Measurements from ENCODE around the gene CLEC2D. TPM values are rescaled to one million over a fixed set of nuclear protein-coding genes. Genes with fewer than 3 reads are reported as not detected.

CLEC2D gene
- total and polyA plus RNA-seq, 2 donors from 2014 or later: 2.5 to 22.4 TPM

GRCh38 chr12:9741726-9742125 is 72.2 kb downstream of the CLEC2D start:
- intact Hi-C loops (cut with DNase I): no loop called here
- Histone ChIP-seq H3K36me3 (ENCODE audit: control insufficient read depth in 2 of 3, insufficient read depth in 3 of 3, low read length in 3 of 3) (no peaks in the 10 kb centered on the region), H3K4me3 (ENCODE audit: low read length in 3 of 3) (no peak overlapping the region), H3K9ac (ENCODE audit: low read length in 3 of 3) (no peak overlapping the region), H3K27me3 (ENCODE audit: control insufficient read depth, insufficient read depth, low read length) (no peaks in the 10 kb centered on the region), H3K27ac (ENCODE audit: low read depth in 2 of 2, low read length in 2 of 2) (no peak overlapping the region), H3K4me1 (ENCODE audit: control insufficient read depth in 2 of 3, insufficient read depth in 2 of 3, low read depth in 1 of 3, low read length in 3 of 3) (peaks cover 0 to 4% (median 0%) of the 10 kb centered on the region in 3 donors), H3K9me3 (ENCODE audit: control insufficient read depth in 2 of 3, insufficient read depth in 1 of 3, low read length in 3 of 3) (no peaks in the 10 kb centered on the region)
- FAIRE-seq: no peak
- DNase-seq: no peak
- TF ChIP-seq CTCF (IDR thresholded peaks at IDR 0.05; ENCODE audit: borderline replicate concordance, extremely low read depth, insufficient read depth): no peak

GRCh38 chr12:9742661-9743060 is 73.1 kb downstream of the CLEC2D start:
- H3K4me1 ChIP-seq (ENCODE audit: control insufficient read depth in 2 of 3, insufficient read depth in 2 of 3, low read depth in 1 of 3, low read length in 3 of 3): peaks cover 0 to 4% (median 0%) of the 10 kb centered on the region in 3 donors
- H3K9ac ChIP-seq (ENCODE audit: low read length in 3 of 3): no peak overlapping the region
- no peak for FAIRE-seq
- TF ChIP-seq CTCF (IDR thresholded peaks at IDR 0.05; ENCODE audit: borderline replicate concordance, extremely low read depth, insufficient read depth): no peak
- DNase-seq: peak in 1 of 5 donors; percentile 45
- no peak overlapping the region for H3K4me3 ChIP-seq (ENCODE audit: low read length in 3 of 3)
- H3K36me3 ChIP-seq (ENCODE audit: control insufficient read depth in 2 of 3, insufficient read depth in 3 of 3, low read length in 3 of 3): no peaks in the 10 kb centered on the region
- H3K27me3 ChIP-seq (ENCODE audit: control insufficient read depth, insufficient read depth, low read length): no peaks in the 10 kb centered on the region
- H3K9me3 ChIP-seq (ENCODE audit: control insufficient read depth in 2 of 3, insufficient read depth in 1 of 3, low read length in 3 of 3): no peaks in the 10 kb centered on the region
- intact Hi-C loops (cut with DNase I): no loop called here
- peak overlapping the region in 1 of 2 donors; percentile 76 for H3K27ac ChIP-seq (ENCODE audit: low read depth in 2 of 2, low read length in 2 of 2)

- intact Hi-C loops (cut with DNase I): no loop called here
- DNase-seq (peak in 3 of 5 donors; percentile 64 to 88 (median 81)), FAIRE-seq (no peak)
- Histone ChIP-seq H3K27me3 (ENCODE audit: control insufficient read depth, insufficient read depth, low read length) (no peaks in the 10 kb centered on the region), H3K9me3 (ENCODE audit: control insufficient read depth in 2 of 3, insufficient read depth in 1 of 3, low read length in 3 of 3) (no peaks in the 10 kb centered on the region), H3K9ac (ENCODE audit: low read length in 3 of 3) (no peak overlapping the region), H3K27ac (ENCODE audit: low read depth in 2 of 2, low read length in 2 of 2) (no peak overlapping the region), H3K36me3 (ENCODE audit: control insufficient read depth in 2 of 3, insufficient read depth in 3 of 3, low read length in 3 of 3) (no peaks in the 10 kb centered on the region), H3K4me3 (ENCODE audit: low read length in 3 of 3) (no peak overlapping the region), H3K4me1 (ENCODE audit: control insufficient read depth in 2 of 3, insufficient read depth in 2 of 3, low read depth in 1 of 3, low read length in 3 of 3) (peaks cover 0 to 3% (median 0%) of the 10 kb centered on the region in 3 donors)
- TF ChIP-seq CTCF (IDR thresholded peaks at IDR 0.05; ENCODE audit: borderline replicate concordance, extremely low read depth, insufficient read depth): no peak
Observed at GRCh38 chr12:9745199-9745598, 75.7 kb downstream of the CLEC2D start.

Other genes starting within 250 kb of the CLEC2D start
- gene KLRB1, start 61.8 kb upstream of the CLEC2D start, total RNA-seq: 3.0 TPM
- 0.73 TPM for gene KLRB1, start 61.8 kb upstream of the CLEC2D start, polyA plus RNA-seq (ENCODE audit: insufficient read depth, low read depth, low replicate concordance)
- 2.1 TPM for gene CLECL1, start 63.4 kb downstream of the CLEC2D start, total RNA-seq
- gene CLECL1, start 63.4 kb downstream of the CLEC2D start, polyA plus RNA-seq (ENCODE audit: insufficient read depth, low read depth, low replicate concordance): not detected
- gene CD69, start 91.2 kb downstream of the CLEC2D start, total RNA-seq: 25.0 TPM
- gene CD69, start 91.2 kb downstream of the CLEC2D start, polyA plus RNA-seq (ENCODE audit: insufficient read depth, low read depth, low replicate concordance): 2.2 TPM
- gene KLRF1, start 157.8 kb downstream of the CLEC2D start, total RNA-seq: 2.0 TPM
- gene KLRF1, start 157.8 kb downstream of the CLEC2D start, polyA plus RNA-seq (ENCODE audit: insufficient read depth, low read depth, low replicate concordance): 2.0 TPM
- 11.8 TPM for gene CLEC2B, start 199.6 kb downstream of the CLEC2D start, total RNA-seq
- gene CLEC2B, start 199.6 kb downstream of the CLEC2D start, polyA plus RNA-seq (ENCODE audit: insufficient read depth, low read depth, low replicate concordance): 7.0 TPM
- not detected for gene KLRF2, start 211.8 kb downstream of the CLEC2D start, total RNA-seq
- gene KLRF2, start 211.8 kb downstream of the CLEC2D start, polyA plus RNA-seq (ENCODE audit: insufficient read depth, low read depth, low replicate concordance): not detected

Data from kidney (tissue), 14 donors.